Panc1 (cell line): ENCODE data around the gene UROS. TPM values are rescaled to one million over a fixed set of nuclear protein-coding genes. Genes with fewer than 3 reads are reported as not detected.

Source experiments
- ATAC-seq: fragments of 200-7000 bp; cut with Tn5 transposase; 2 replicates; pipeline ENCODE4 v1.9.1; 2020; ENCODE audit warnings: mild to moderate bottlenecking, moderate library complexity
- BruUV-seq: library from RNA; stranded (reverse); fragments of 400-500 nt; replicated peaks from 2 replicates; lab custom pipeline; 2021; lab: Mats Ljungman, UMichigan
- CTCF ChIA-PET: fragments of 300-600 bp; sonication (Branson Sonifier 250); formaldehyde crosslinking; loops from one replicate; lab custom pipeline; 2022; ENCODE audit warnings: antibody characterized with exemption; lab: Charles Lee
- POLR2A ChIA-PET: fragments of 300-600 bp; sonication (Branson Sonifier 250); formaldehyde crosslinking; loops from one replicate; lab custom pipeline; 2022; ENCODE audit warnings: antibody characterized with exemption; lab: Charles Lee
- DNase-seq: peaks from one replicate; pipeline ENCODE4 v3.0.0-alpha.2; 2010; ENCODE audit warnings: low read depth, low spot score
- H3K27ac ChIP-seq: 2 replicates; pipeline ENCODE4 v1.5.1; 2011; ENCODE audit warnings: mild to moderate bottlenecking, low read length, inconsistent platforms
- H3K27me3 ChIP-seq: fragments of 200-500 bp; sonication (Bioruptor generic); 2 replicates; pipeline ENCODE4 v1.6.0; 2014; ENCODE audit warnings: low read length, inconsistent platforms; ENCODE audit not compliant: control insufficient read depth, insufficient read depth
- H3K36me3 ChIP-seq: fragments of 200-500 bp; sonication (Bioruptor generic); 2 replicates; pipeline ENCODE4 v1.5.1; 2014; ENCODE audit warnings: inconsistent platforms, mild to moderate bottlenecking, low read length, moderate library complexity; ENCODE audit not compliant: control insufficient read depth, insufficient read depth
- H3K4me1 ChIP-seq: 2 replicates; pipeline ENCODE4 v1.5.1; 2011; ENCODE audit warnings: inconsistent platforms, mild to moderate bottlenecking, low read length, moderate library complexity; ENCODE audit not compliant: control insufficient read depth, insufficient read depth
- H3K4me3 ChIP-seq, 2 experiments: 2 replicates each; pipeline ENCODE4 v1.5.1; 2011 to 2012; ENCODE audit warnings: low read depth in 2 of 2, low read length in 2 of 2, mild to moderate bottlenecking in 2 of 2, inconsistent platforms in 1 of 2, moderate library complexity in 1 of 2
- H3K9me3 ChIP-seq: fragments of 200-500 bp; sonication (Bioruptor generic); 2 replicates; pipeline ENCODE4 v1.5.1; 2014; ENCODE audit warnings: low read depth, mild to moderate bottlenecking, inconsistent platforms, low read length, moderate library complexity; ENCODE audit not compliant: control insufficient read depth, insufficient read depth
- CTCF ChIP-seq: fragments of 450-650 bp; IDR thresholded peaks from 2 replicates; pipeline ENCODE4 v1.5.1; 2017; ENCODE audit warnings: mild to moderate bottlenecking
- POLR2AphosphoS5 ChIP-seq: IDR thresholded peaks from 2 replicates; pipeline ENCODE4 v1.6.1; 2012; ENCODE audit warnings: mild to moderate bottlenecking, low read depth, low read length, moderate library complexity
- REST ChIP-seq, 2 experiments: IDR thresholded peaks; 2 replicates each; pipeline ENCODE4 v1.6.1; 2011 to 2012; ENCODE audit warnings: low read depth in 2 of 2, control low read depth in 1 of 2, low read length in 1 of 2, mild to moderate bottlenecking in 1 of 2, moderate library complexity in 1 of 2; ENCODE audit not compliant: insufficient read depth in 1 of 2
- SIN3A ChIP-seq: IDR thresholded peaks from 2 replicates; pipeline ENCODE4 v1.6.1; 2012; ENCODE audit warnings: low read depth, mild to moderate bottlenecking, low read length, moderate library complexity, borderline replicate concordance; ENCODE audit not compliant: insufficient read depth
- TCF7L2 ChIP-seq: IDR thresholded peaks from 2 replicates; pipeline ENCODE4 v1.6.1; 2011; ENCODE audit warnings: mild to moderate bottlenecking, low read depth, low read length, inconsistent platforms
- in situ Hi-C: cut with HindIII; loops from 2 replicates; pipeline ENCODE4 v1.10.0; 2016; ENCODE audit warnings: low sequenced_read_pairs, low pct_unique_long_range_greater_than_20kb
- intact Hi-C: fragments of 100-400 bp; cut with micrococcal nuclease; formaldehyde crosslinking; loops from one replicate; pipeline ENCODE4 v1.10.0; 2022; ENCODE audit not compliant: unreplicated experiment
- total RNA-seq: library from RNA; stranded (reverse); gene quantifications from one replicate; pipeline ENCODE4 v1.2.1, GENCODE V29; 2021; ENCODE audit not compliant: unreplicated experiment

The UROS gene
- total RNA-seq, 1 experiment from 2014 or later = 103 TPM

- ChIA-PET CTCF (no interaction called here), POLR2A (interaction anchor here (0.6 kb wide), 1 partner anchor 13 kb away, joined by 8 read pairs; no protein-coding TSS in a partner anchor)
- in situ Hi-C loops (no loop called here), intact Hi-C loops (no loop called here)
- Histone ChIP-seq H3K4me1 (no peaks in the 10 kb centered on the region), H3K36me3 (peaks cover 39% of the 10 kb centered on the region), H3K27ac (no peak overlapping the region), H3K27me3 (no peaks in the 10 kb centered on the region), H3K4me3 (no peak overlapping the region), H3K9me3 (no peaks in the 10 kb centered on the region)
- TF ChIP-seq CTCF (no peak), POLR2AphosphoS5 (no peak), SIN3A (no peak), REST (IDR thresholded peaks at IDR 0.05; ENCODE audit: insufficient read depth in 1 of 2, low read depth in 2 of 2, low read length in 1 of 2) (no peak), TCF7L2 (no peak)
- DNase-seq (no peak), ATAC-seq (no peak)
- BruUV-seq = no TSS peak
Measured at GRCh38 chr10:125850766-125851731, 28.0 kb upstream of the UROS start.

GRCh38 chr10:125849448-125849847 is 26.4 kb upstream of the UROS start:
- Histone ChIP-seq H3K27me3 (no peaks in the 10 kb centered on the region), H3K4me3 (no peak overlapping the region), H3K9me3 (no peaks in the 10 kb centered on the region), H3K4me1 (no peaks in the 10 kb centered on the region), H3K27ac (no peak overlapping the region), H3K36me3 (peaks cover 44% of the 10 kb centered on the region)
- intact Hi-C loops (no loop called here), in situ Hi-C loops (no loop called here)
- DNase-seq = no peak
- no TSS peak for BruUV-seq
- no peak for TF ChIP-seq SIN3A
- no peak for TF ChIP-seq REST (IDR thresholded peaks at IDR 0.05; ENCODE audit: insufficient read depth in 1 of 2, low read depth in 2 of 2, low read length in 1 of 2)
- no peak for TF ChIP-seq CTCF
- no peak for TF ChIP-seq TCF7L2
- no peak for TF ChIP-seq POLR2AphosphoS5
- ChIA-PET POLR2A (no interaction called here), CTCF (no interaction called here)
- no peak for ATAC-seq
